NCI-H146 treated with DMSO at 0.1 percent for 48 hours (cell line): ENCODE data around the gene PZP.
"Not testable (repeated sequence)": the region's sequence is repeated elsewhere in the genome, so short reads cannot be mapped to it uniquely, and the experiment has no call there.

ENCODE experiments used
- DNase-seq: peaks from one replicate; lab custom pipeline; 2025; ENCODE audit not compliant: unreplicated experiment; lab: John Stamatoyannopoulos, UW

PZP gene

DNA sequence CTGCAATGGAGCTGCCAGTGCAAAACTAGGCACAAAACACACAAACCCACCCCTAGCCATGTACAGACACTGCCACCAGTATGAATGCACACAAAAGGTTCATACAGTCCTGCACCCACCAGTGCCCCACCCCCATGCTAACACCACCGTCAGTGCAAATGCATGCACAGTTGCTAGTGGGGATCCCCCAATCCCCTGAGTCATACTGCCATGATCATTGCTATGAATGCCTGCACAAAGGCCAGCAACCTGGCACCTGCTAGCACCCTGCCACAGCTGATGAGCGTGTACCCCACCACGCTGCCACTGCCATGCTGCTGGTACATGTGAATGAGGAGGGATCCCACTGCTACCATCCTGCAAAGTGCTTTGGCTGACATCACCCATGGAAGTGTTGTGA, 23.9 kb downstream of the PZP start:
- no peak for DNase-seq

DNA sequence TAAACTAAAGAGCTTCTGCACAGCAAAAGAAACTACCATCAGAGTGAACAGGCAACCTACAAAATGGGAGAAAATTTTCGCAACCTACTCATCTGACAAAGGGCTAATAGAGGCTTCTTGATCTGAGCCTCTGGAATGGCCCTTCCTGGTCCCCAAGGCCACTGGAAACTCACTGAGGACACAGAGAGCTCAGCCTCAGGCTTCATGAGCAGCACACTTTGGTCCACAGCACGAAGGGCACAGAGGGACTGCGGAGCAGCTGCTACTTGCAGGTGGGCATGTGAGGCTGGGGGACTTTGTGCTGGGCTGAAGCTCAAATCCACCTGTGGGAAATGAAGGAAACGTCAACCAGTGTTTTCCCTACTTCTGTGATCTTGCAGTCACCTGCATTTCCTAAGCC, 27.4 kb downstream of the PZP start:
- no peak for DNase-seq

DNA sequence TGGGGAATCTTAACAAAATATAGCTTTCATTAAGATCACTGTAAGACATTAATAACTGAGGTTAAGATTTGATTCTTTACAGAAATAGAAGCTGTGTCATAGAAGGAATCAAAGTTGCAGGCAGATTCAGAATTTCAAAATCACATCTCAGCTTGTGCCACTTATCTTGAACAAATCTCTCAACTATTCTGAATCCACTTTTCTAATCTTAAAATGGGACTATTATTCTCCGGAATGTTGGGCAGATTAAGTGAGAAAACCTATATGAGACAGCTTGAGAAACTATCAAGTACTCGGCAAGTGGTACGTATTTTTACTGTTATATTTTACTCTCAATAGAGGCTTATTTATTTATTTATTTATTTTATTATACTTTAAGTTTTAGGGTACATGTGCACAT, 28.4 kb downstream of the PZP start:
- DNase-seq = no peak

DNA sequence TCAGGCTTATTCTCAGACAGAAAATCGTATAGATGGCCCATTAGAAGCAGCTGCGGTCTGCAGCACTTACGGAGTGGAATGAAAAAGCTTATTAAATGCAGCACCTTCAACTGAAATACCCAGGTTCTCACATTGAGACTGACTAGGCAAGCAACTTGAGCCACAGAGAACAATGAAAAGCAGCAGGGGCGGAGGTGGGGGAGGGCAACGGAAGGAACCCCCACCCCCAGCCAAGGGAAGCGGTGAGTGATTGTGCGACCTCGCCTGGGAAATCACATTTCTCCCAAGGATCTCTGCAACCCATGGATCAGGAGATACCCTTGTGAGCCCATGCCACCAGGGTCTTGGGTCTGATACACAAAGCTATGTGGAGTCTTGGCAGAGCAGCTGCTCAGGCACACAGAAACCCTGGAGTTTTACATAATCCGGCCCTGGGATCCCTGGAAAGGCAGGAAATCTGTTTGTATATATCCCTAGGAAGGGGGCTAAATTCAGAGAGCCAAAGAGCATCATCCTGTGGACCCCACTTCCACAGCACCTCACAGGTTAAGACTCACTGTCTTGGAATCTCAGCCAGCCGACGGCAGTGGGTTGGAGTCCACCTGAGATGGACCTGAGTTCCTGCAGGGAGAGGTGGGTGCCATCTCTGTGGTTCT, 38.1 kb downstream of the PZP start:
- no peak for DNase-seq

DNA sequence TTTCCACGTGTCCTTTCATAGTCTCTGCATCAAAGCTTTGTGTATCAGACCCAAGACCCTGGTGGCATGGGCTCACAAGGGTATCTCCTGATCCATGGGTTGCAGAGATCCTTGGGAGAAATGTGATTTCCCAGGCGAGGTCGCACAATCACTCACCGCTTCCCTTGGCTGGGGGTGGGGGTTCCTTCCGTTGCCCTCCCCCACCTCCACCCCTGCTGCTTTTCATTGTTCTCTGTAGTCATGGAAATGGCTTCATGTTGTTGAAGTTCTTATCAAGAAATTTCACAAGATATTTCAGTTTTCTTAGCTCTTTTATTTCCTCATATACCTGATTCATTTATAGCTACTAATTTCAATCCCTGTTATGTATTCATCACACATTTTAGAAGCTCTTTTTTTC, 40.9 kb downstream of the PZP start:
- not testable (repeated sequence) for DNase-seq

DNA sequence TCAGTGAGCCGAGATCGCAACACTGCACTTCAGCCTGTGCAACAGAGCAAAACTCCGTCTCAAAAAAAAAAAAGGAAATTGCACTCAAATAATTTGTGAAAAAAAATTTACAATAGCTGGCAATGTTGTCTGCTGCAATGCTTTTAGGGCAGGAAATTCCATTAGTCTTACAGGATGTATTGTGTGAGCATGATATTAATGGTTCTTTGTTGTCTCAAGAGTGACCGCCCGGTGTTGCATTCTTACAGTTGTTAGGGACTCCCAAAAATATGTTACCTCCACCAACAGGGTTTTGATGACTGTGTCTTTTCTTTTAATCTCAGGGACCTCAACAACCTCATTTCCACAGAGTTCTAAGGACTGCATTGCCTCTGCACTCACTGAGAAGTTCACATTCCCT, 44.8 kb downstream of the PZP start:
- no peak for DNase-seq

DNA sequence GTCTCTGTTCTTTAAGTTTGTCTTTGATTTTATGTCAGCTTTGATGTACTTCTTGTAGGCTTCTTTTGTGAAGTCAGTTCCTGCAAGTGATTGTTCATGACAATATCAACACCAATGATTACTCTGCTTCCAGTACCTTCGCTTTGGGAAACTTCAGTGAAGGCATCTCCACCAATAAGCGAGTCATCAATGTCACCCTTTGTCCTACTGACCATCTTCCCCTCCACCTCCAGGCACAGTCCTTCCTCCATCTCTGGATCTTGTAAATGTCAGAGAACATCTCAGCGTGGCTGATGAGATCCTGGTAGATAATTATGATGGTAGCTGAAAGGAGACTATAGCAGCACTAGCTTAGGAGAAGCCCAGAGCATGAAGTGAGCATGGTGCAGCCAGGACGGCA, 52.1 kb downstream of the PZP start:
- DNase-seq = no peak

DNA sequence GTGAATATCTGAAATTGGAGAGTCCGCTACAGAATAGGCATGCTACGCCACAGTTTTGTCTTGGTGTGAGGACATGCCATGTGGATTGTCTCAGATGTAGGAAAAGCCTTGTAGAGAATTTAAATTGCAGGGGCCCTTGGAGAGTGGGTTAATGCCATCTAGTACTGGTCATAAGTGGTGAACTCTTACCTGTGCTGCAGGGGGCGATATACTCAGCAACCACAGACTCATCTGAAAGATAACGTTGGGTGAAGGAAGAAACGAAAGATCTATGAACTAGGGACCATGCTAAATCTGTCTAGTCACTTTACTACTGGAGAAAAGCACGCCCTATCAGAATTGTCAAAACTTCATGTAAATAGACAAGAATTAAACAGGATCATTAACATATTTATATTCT, 58.8 kb downstream of the PZP start:
- DNase-seq = no peak

DNA sequence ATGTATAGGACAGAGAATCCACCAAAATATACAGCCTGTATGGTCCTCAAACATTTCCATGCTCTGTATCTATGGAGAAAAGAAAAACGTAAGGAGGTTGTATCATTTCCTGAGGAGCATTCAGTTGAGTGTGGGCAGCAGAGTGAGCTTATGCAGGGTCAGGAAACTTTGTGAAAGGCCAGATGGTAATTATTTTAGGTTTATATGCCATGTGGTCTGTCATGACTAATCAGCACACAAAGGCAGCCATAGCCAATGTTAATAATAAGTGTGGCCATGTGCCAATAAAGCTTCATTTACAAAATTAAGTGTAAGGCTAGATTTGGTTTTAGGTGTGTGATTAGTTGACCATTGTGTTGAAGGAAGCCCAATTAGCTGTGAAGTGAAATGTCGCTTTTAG, 59.3 kb downstream of the PZP start:
- DNase-seq = no peak

DNA sequence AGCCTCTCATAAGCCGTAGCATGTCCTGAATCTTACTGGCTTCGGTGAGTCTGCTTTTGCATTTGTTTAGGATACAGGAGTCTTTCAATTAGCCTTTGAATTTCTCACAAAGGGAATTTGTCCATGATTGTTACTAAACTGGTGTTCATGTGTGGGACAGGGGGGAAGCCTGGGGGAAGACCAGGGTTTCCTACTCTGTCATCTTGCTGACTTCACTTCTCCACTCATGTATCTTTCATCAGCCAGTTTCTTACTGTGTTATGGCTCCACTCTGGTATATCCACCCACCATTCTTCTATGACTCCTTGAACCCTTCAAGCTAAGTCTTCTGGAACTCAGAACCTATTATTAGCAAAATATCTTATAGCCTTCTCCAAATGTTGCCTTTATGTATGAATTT, 60.7 kb downstream of the PZP start:
- DNase-seq = no peak

DNA sequence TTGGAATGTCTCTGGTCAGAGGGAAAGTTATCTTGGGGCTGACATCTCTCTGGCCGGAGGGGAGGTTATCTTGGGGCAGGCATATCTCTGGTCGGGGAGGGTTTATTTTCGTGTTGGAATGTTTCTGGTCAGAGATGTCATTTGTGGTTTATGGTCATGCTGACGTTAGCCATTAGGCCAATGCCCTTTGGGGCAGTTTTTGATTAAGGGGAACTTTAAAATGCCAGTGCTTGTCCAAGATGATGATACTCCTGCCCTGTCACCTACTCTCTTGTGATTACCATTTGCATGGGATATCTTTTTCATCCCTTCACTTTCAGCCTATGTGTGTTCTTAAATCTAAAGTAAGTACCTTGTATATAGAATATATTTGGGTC, 63.5 kb downstream of the PZP start:
- no peak for DNase-seq

DNA sequence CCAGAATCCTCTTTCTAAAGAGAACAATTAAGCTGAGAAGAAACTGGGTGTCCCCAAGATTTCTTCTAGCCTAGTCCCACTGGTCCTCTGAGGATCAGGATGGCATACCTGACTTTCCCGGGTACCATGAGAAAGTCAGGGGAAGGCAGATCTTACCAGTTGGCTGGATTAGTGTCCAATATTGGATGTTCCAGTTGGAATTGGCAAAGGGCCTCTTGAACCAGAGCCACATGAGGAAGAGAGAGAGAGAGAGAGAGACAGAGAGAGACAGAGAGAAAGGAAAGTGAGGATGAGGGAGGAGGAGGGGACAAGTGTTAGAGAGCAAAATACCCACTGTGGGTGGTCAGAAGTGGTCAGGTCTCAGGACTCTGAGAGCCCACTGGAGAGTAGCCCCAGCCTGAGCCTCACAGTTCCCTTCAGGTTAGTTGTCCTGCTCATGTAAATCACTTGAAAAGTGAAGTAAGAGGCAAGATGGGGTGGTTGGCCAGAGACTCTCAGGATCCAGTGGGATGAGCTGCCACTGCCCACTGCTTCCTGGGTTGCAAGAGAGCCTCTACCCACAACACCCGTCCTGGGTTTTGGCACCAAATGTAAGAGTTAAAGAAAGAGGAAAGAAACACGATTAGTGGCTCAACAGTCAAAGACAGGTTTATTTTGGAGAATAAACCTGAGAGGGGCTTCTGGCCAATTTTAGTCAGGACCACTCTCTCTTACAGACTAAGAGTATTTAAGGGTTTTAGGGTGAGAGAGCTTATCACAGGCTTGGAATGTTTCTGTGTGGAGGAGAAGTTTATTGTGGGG, 64.1 kb downstream of the PZP start:
- no peak for DNase-seq

DNA sequence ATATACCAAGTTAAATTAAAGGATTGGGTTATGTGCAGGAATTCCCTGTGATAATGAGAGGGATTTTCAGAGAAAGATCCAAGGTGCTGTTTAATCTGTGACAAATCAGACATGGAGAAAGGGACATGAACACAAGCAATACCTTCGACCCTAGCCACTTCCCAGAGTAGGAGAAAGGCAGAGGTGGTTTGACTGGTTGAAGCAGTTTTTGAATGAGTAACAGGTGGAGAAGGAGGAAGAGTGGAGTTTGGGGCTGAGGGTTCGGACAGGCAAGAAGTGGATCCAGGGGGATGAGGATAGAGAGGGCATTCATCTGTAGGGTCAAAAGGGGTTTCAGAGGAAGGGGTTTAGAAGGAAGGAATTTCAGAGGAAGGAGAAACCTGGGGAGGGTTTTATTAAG, 65.1 kb downstream of the PZP start:
- no peak for DNase-seq

DNA sequence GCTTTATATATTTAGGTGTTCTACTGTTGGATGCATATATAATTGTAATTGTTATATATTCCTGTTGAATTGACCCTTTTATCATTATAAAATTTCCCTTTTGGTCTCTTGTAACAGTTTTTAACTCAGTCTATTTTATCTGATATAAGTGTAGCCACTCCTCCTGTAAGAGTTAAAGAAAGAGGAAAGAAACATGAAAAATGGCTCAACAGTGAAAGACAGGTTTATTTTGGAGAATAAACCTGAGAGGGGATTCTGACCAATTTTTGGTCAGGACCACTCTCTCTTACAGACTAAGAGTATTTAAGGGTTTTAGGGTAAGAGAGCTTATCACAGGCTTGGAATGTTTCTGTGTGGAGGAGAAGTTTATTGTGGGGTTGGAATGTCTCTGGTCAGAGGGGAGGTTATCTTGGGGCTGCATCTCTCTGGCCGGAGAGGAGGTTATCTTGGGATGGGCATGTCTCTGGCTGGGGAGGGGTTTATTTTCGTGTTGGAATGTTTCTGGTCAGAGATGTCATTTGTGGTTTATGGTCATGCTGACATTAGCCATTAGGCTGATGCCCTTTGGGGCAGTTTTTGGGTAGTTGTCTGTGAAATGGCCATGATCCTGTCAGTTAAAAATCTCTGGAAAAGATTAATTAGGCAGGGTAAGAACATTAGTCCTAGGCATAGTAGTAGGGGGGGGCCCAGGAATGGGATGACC, 68.5 kb downstream of the PZP start:
- DNase-seq = not testable (repeated sequence)

DNA sequence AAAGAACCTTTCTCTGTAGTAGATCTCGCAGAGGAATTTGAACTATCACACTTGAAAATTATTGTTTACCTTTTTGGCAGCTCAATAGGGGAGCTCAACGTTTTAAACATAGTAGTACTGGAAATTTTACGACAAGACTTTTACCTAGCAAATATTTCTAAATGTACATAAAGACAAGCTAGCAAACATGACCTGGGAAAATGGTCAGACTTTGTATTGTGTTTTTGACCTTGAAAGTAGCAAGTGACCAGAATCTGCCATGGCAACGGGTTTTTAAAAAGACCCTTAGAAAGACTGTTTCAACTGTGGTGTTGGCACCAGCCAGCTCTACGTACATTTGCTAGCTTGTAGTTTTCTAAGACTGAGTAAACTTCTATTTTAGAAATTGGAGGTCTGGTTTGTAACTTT, 72.3 kb downstream of the PZP start:
- DNase-seq = no peak

DNA sequence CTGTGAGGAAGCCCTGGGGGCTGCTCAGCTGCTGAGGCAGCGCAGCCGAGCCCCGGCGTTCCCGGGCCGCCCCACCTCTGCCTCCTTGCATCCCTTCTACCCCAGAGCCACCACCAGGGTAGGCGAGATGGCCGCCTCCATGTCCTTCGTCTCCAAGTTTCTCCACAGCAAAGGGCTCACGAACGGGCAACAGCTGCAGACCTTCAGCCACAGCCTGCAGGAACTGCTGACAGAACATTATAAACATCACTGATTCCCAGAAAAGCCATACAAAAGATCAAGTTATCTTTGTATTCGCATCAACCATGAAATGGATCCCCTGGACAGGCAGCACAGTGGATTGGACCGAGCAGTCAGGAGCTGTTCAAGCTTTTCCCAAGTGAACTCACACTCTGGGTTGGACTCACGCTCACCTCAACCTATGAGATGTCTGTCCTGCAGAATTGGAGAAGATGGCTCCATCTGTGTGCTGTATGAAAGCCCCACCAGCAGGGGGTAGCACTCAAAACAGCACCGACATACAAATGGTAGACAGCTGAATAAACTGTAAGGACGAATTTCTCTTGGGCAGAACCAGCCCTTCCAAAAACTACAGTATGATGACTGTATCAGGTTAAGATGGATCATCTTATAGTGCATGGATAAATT, 73.1 kb downstream of the PZP start:
- DNase-seq = no peak

DNA sequence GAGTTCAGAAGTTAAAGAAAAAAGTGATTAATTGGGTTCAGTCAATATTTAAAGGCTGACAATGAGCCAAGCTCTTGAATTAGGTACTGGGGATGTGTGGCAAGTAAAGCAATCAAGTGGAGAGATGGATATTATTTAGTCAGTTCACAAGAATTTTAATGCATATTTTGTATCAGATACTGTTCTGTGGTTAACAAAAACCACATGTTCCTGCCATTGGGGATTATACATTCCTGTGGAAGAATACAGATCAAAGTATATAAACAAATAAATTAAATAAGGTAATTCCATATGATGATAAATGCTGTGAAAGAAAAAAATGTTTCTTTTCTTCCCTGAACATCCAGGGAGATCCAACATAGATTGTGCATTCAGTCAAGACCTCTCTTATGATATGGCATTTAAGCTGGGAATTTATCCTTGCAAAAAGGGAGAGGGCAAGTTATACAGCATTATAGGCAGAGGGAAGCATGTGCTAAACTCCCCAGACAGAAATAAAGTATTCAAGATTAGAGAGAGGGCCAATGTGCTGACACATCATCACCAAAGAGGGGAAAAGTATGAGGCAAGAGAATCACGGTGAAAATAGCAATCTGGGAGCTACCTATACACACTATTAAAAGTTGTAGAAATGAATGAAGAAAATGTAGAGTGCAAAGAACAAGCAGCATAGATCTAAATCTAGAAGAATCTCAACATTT, 74.8 kb downstream of the PZP start:
- DNase-seq = no peak

DNA sequence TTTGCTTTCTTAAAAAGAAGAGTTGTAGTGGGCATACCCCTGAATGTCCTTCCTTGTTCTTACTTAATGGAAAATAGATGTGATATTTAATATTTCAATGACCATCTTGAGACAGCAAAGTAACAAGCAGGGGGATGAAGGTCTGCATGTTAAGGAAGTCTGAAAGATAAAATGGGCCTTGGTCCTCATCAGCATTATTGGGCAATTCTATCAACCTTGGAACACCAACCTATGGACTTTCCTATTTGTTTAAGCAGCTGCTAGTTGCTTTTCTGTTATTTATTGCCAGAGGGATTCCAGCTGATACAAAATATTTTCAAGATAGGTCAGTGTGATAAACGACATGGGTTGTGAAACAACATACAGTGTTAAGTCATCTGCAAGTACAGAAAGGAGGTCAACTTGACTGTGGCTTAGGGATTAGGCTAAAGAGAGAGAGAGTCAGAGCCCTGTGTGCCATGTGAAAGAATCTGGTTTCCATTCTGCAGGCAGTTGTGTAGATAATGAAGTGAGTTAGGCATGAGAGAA, 76.1 kb downstream of the PZP start:
- DNase-seq = no peak

DNA sequence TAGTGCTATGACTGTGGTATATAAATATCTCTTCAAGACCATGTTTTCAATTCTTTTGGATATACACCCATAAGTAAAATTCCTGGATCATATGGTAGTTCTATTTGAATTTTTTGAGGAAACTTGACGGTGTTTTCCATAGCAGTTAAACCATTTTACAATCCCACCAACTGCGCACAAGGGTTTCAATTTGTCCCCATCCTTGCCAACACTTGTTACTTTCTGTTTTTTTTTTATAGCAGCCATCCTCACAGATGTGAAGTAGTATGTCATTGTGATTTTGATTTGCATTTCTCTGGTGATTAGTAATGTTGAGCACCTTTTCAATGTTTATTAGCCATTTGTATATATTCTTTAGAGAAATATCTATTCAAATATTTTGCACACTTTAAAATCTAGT, 78.0 kb downstream of the PZP start:
- no peak for DNase-seq

DNA sequence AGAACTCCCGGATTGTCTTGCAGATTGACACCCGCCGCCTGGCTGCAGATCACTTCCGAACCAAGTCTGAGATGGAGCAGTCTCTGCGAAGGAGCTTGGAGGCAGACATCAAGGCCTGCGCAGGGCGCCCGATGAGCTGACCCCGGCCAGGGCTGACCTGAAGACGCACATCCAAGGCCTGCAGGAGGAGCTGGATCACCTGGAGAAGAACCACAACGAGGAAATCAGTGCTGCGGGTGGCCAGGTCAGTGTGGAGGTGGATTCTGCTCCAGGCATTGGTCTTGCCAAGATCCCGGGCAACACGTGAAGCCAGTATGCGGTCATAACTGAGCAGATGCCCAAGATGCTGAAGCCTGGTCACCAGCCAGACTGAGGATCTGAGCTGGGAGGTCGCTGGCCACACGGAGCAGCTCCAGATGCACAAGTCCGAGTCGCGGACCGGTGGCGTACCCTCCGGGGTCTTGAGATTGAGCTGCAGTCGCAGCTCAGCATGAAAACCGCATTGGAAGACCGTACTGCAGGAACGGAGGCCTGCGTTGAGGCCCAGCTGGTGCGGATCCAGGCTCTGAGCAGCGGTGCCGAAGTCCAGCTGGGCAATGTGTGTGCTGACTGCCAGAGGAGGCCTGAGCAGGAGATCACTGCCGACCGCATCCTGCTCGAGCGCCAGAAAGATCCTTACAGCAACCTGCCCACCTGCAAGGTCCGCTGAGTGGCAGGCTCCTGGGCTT, 80.1 kb downstream of the PZP start:
- no peak for DNase-seq
